Body of pancreas (tissue), 4 donors: ENCODE data around the gene TUT7. TPM values are rescaled to one million over a fixed set of nuclear protein-coding genes. Genes with fewer than 3 reads are reported as not detected.

Experiments
- ATAC-seq: fragments of 150-250 bp; one replicate; pipeline ENCODE4 v1.9.1; 2016
- DNase-seq, 4 donors: peaks; one replicate each; pipeline ENCODE4 v3.0.0-alpha.2; 2019
- H3K27ac ChIP-seq, 4 donors: fragments of 200-600 bp; sonication (generic); 1 replicate in 3 of 4; 2 replicates in 1 of 4; pipeline versions ENCODE4 v1.5.1 to v1.6.1; 2016 to 2019; ENCODE audit warnings: mild to moderate bottlenecking in 1 of 4, mixed read lengths in 1 of 4, moderate library complexity in 1 of 4
- H3K27me3 ChIP-seq, 2 donors: fragments of 200-600 bp; sonication (generic); one replicate each; pipeline ENCODE4 v1.6.0; 2016; ENCODE audit warnings: mild to moderate bottlenecking in 1 of 2
- H3K36me3 ChIP-seq, 2 donors: fragments of 200-600 bp; sonication (generic); replicated peaks in 1 of 2; 2 replicates each; pipeline ENCODE4 v1.5.1; 2016; ENCODE audit warnings: low read depth in 2 of 2; ENCODE audit not compliant: insufficient read depth in 1 of 2
- H3K4me1 ChIP-seq: fragments of 200-600 bp; sonication (generic); one replicate; pipeline ENCODE4 v1.6.0; 2016
- H3K4me3 ChIP-seq, 2 donors: fragments of 200-600 bp; sonication (generic); 1 replicate in 1 of 2; 2 replicates in 1 of 2; pipeline ENCODE4 v1.5.1; 2016 to 2019
- H3K9me3 ChIP-seq, 3 donors: fragments of 200-600 bp; sonication (generic); 1 replicate in 2 of 3; 2 replicates in 1 of 3; pipeline ENCODE4 v1.5.1; 2016
- CTCF ChIP-seq, 7 experiments: fragments of 450-650 bp in 4 of 7; fragments of 200-600 bp in 3 of 7; sonication (generic) in 3 of 7; IDR thresholded peaks; one replicate each; pipeline ENCODE4 v1.5.1; 2016 to 2019; ENCODE audit warnings: antibody characterized with exemption in 7 of 7
- POLR2A ChIP-seq, 3 donors: fragments of 450-650 bp; IDR thresholded peaks; one replicate each; pipeline ENCODE4 v1.6.1; 2016; ENCODE audit warnings: antibody characterized with exemption in 3 of 3, mild to moderate bottlenecking in 2 of 3
- WGBS, 2 donors: methylation state at CpG; one replicate each; pipeline ENCODE4 v1.1.5; 2017; 5-methylcytosine and 5-hydroxymethylcytosine counted together
- intact Hi-C: fragments of 100-400 bp; cut with DNase I; formaldehyde crosslinking; loops from one replicate; pipeline ENCODE4 v1.15.1; 2023
- total RNA-seq, 2 donors: library from RNA; depleted of rRNA; stranded (reverse); fragments of >200 nt; gene quantifications; one replicate each; pipeline ENCODE4 v1.1.0, GENCODE V29; 2016

Gene TUT7
- total RNA-seq, 2 donors from 2014 or later = 24.4 to 60.3 TPM

- no peaks in the 10 kb centered on the region for H3K9me3 ChIP-seq
- ATAC-seq = peak; percentile 8
- H3K4me1 ChIP-seq = peaks cover 34% of the 10 kb centered on the region
- H3K27me3 ChIP-seq = no peaks in the 10 kb centered on the region
- H3K27ac ChIP-seq = peak overlapping the region; percentile 79 to 98 (median 94)
- H3K4me3 ChIP-seq = peak overlapping the region; percentile 73 to 96
- intact Hi-C loops = no loop called here
- 0% methylated on average over 10 to 31 of the region's 31 CpGs for WGBS, 2 donors
- DNase-seq = no peak
- no peaks in the 10 kb centered on the region for H3K36me3 ChIP-seq
- TF ChIP-seq CTCF (IDR thresholded peaks at IDR 0.05) = no peak
- no peak for TF ChIP-seq POLR2A (IDR thresholded peaks at IDR 0.05)
Measured at GRCh38 chr9:86281593-86282076, 72.6 kb downstream of the TUT7 start.

GRCh38 chr9:86280580-86280979 lies 73.6 kb downstream of the TUT7 start:
- intact Hi-C loops = no loop called here
- no peak overlapping the region for H3K4me3 ChIP-seq

GRCh38 chr9:86279839-86280238 lies 74.4 kb downstream of the TUT7 start:
- no peaks in the 10 kb centered on the region for H3K27me3 ChIP-seq
- ATAC-seq (no peak), DNase-seq (no peak)
- H3K4me3 ChIP-seq = no peak overlapping the region
- H3K36me3 ChIP-seq = no peaks in the 10 kb centered on the region
- TF ChIP-seq POLR2A (IDR thresholded peaks at IDR 0.05) (no peak), CTCF (IDR thresholded peaks at IDR 0.05) (no peak)
- no peaks in the 10 kb centered on the region for H3K9me3 ChIP-seq
- 75% methylated on average over 3 of the region's 3 CpGs for WGBS, 2 donors
- intact Hi-C loops = no loop called here
- H3K27ac ChIP-seq = no peak overlapping the region
- H3K4me1 ChIP-seq = peaks cover 38% of the 10 kb centered on the region

More at GRCh38 chr9:86280580-86280979, 73.6 kb downstream of the TUT7 start:
- no peak for DNase-seq
- Histone ChIP-seq H3K9me3 (no peaks in the 10 kb centered on the region), H3K36me3 (no peaks in the 10 kb centered on the region), H3K27ac (no peak overlapping the region), H3K4me1 (peaks cover 34% of the 10 kb centered on the region), H3K27me3 (no peaks in the 10 kb centered on the region)
- ATAC-seq = no peak
- 91 to 94% methylated on average over 6 of the region's 7 CpGs for WGBS, 2 donors
- TF ChIP-seq CTCF (IDR thresholded peaks at IDR 0.05) (no peak), POLR2A (IDR thresholded peaks at IDR 0.05) (no peak)

GRCh38 chr9:86277072-86277471 lies 77.1 kb downstream of the TUT7 start:
- H3K36me3 ChIP-seq = peaks cover 0 to 5% of the 10 kb centered on the region in 2 donors
- no peak overlapping the region for H3K4me3 ChIP-seq
- TF ChIP-seq CTCF (IDR thresholded peaks at IDR 0.05) (no peak), POLR2A (IDR thresholded peaks at IDR 0.05) (no peak)
- DNase-seq (no peak), ATAC-seq (no peak)
- H3K4me1 ChIP-seq = peaks cover 33% of the 10 kb centered on the region
- no peaks in the 10 kb centered on the region for H3K27me3 ChIP-seq
- 26 to 57% methylated on average over 1 of the region's 1 CpG for WGBS, 2 donors
- intact Hi-C loops = no loop called here
- no peaks in the 10 kb centered on the region for H3K9me3 ChIP-seq
- no peak overlapping the region for H3K27ac ChIP-seq

GRCh38 chr9:86275962-86276361 lies 78.2 kb downstream of the TUT7 start:
- TF ChIP-seq CTCF (IDR thresholded peaks at IDR 0.05) (no peak), POLR2A (IDR thresholded peaks at IDR 0.05) (no peak)
- Histone ChIP-seq H3K4me1 (peaks cover 26% of the 10 kb centered on the region), H3K27ac (no peak overlapping the region), H3K9me3 (no peaks in the 10 kb centered on the region), H3K4me3 (no peak overlapping the region), H3K27me3 (no peaks in the 10 kb centered on the region), H3K36me3 (peaks cover 0 to 5% of the 10 kb centered on the region in 2 donors)
- no peak for ATAC-seq
- WGBS, 2 donors = 85 to 88% methylated on average over 3 of the region's 3 CpGs
- intact Hi-C loops = no loop called here
- no peak for DNase-seq
